Adrenal gland (tissue), 5 donors: Measurements from ENCODE around the gene ETV6.

Experiments
- CTCF ChIP-seq, 6 experiments: fragments of 450-650 bp in 4 of 6; fragments of 200-600 bp in 2 of 6; sonication (generic) in 1 of 6; IDR thresholded peaks; 1 replicate in 5 of 6; 2 replicates in 1 of 6; pipeline versions ENCODE4 v1.5.1 to v1.8.0; 2016 to 2021; ENCODE audit warnings: antibody characterized with exemption in 6 of 6, mild to moderate bottlenecking in 2 of 6, moderate library complexity in 1 of 6
- POLR2A ChIP-seq, 2 donors: fragments of 450-650 bp; IDR thresholded peaks; one replicate each; pipeline ENCODE4 v1.6.1; 2017; ENCODE audit warnings: antibody characterized with exemption in 2 of 2, mild to moderate bottlenecking in 2 of 2, moderate library complexity in 1 of 2
- donor health status: DM: no; HTN: no; CAD: no.

GRCh38 chr12:11881835-11882234, 232.4 kb downstream of the ETV6 start:
- TF ChIP-seq CTCF (IDR thresholded peaks at IDR 0.05), result no peak
- no peak for TF ChIP-seq POLR2A (IDR thresholded peaks at IDR 0.05)
